Sigmoid colon (tissue), 4 donors: ENCODE results near the gene RNASE13.

Experiments used
- EP300 ChIP-seq, 4 donors: sonication (generic); formaldehyde crosslinking; IDR thresholded peaks; one replicate each; pipeline ENCODE4 v1.6.1; 2017; ENCODE audit warnings: antibody characterized with exemption in 4 of 4
- POLR2A ChIP-seq, 2 donors: fragments of 450-650 bp; IDR thresholded peaks; one replicate each; pipeline ENCODE4 v1.6.1; 2016; ENCODE audit warnings: antibody characterized with exemption in 2 of 2, mild to moderate bottlenecking in 2 of 2, moderate library complexity in 2 of 2
- POLR2AphosphoS5 ChIP-seq, 4 donors: sonication (generic); formaldehyde crosslinking; IDR thresholded peaks; one replicate each; pipeline ENCODE4 v1.6.1; 2017; ENCODE audit warnings: antibody characterized with exemption in 4 of 4
- TF ChIP-seq, protein P1 (sequence below), 4 experiments: fragments of 450-650 bp in 3 of 4; fragments of 200-600 bp in 1 of 4; IDR thresholded peaks; one replicate each; pipeline ENCODE4 v1.5.1; 2016 to 2019; ENCODE audit warnings: antibody characterized with exemption in 4 of 4, mild to moderate bottlenecking in 3 of 4, moderate library complexity in 2 of 4

DNA sequence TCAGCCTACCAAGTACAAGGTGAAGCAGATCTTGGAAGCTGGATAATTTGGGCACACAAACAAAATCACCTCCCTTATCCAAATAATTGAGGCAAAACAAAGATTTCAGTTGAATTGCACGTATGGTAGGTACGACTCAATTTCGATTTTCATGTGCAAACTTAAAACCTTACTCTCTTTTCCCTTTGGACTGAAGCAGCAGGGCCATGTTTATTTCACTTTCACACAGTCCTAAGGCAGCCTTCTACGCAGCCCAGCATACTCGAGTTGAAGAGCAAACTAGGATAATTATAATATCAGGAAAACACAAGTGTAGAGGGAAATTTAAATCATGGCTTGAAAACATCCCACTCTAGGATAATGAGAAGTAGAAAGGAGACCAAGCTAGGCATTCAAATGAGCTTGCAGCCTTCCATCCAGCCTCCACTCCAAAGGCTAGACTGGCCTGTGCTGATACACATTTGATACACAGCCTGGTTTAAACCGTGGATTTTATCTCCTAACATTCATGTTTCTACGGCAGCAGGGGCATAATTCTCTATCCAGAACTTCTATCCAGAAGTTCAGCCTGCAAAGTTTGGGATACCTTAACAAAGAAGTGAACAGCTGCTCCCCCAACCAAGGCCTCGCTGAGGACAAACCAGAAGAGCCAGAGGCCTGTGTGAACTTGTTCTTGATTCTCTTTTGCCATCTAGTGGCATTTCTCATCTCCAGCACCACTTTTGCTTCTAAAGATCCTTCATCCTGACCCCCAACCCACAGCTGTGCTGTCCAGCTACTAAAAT lies 5.2 kb upstream of the RNASE13 start:
- TF ChIP-seq, protein P1, sequence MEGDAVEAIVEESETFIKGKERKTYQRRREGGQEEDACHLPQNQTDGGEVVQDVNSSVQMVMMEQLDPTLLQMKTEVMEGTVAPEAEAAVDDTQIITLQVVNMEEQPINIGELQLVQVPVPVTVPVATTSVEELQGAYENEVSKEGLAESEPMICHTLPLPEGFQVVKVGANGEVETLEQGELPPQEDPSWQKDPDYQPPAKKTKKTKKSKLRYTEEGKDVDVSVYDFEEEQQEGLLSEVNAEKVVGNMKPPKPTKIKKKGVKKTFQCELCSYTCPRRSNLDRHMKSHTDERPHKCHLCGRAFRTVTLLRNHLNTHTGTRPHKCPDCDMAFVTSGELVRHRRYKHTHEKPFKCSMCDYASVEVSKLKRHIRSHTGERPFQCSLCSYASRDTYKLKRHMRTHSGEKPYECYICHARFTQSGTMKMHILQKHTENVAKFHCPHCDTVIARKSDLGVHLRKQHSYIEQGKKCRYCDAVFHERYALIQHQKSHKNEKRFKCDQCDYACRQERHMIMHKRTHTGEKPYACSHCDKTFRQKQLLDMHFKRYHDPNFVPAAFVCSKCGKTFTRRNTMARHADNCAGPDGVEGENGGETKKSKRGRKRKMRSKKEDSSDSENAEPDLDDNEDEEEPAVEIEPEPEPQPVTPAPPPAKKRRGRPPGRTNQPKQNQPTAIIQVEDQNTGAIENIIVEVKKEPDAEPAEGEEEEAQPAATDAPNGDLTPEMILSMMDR (IDR thresholded peaks at IDR 0.05), result peak; percentile 66 to 74 (median 72)
- no peak for TF ChIP-seq EP300 (IDR thresholded peaks at IDR 0.05)
- no peak for TF ChIP-seq POLR2A (IDR thresholded peaks at IDR 0.05)
- TF ChIP-seq POLR2AphosphoS5 (IDR thresholded peaks at IDR 0.05), result peak in 1 of 4 donors; percentile 22
